Left lung (tissue), 10 donors: ENCODE data around the gene SIDT1. TPM values are rescaled to one million over a fixed set of nuclear protein-coding genes. Genes with fewer than 3 reads are reported as not detected.
A peak's percentile ranks its signal among the peaks of the same experiment; 100 is the strongest.

ENCODE experiments used
- ATAC-seq: fragments of 200-7000 bp; cut with Tn5 transposase; one replicate; pipeline ENCODE4 v1.9.1; 2020; ENCODE audit warnings: moderate library complexity
- DNase-seq, 4 donors: peaks; one replicate each; pipeline ENCODE4 v3.0.0-alpha.2; 2013 to 2020
- H3K27ac ChIP-seq, 2 donors: fragments of 200-600 bp; sonication (generic) in 1 of 2; one replicate each; pipeline versions ENCODE4 v1.5.0 to v1.8.0; 2020 to 2021
- H3K27me3 ChIP-seq, 2 donors: fragments of 200-600 bp; sonication (generic) in 1 of 2; one replicate each; pipeline versions ENCODE4 v1.5.0 to v1.8.0; 2020 to 2021
- H3K36me3 ChIP-seq, 2 donors: fragments of 200-600 bp; sonication (generic) in 1 of 2; one replicate each; pipeline versions ENCODE4 v1.5.0 to v1.8.0; 2020 to 2021
- H3K4me1 ChIP-seq, 2 donors: fragments of 200-600 bp; one replicate each; pipeline ENCODE4 v1.8.0; 2021
- H3K4me3 ChIP-seq, 2 donors: fragments of 200-600 bp; sonication (generic) in 1 of 2; one replicate each; pipeline versions ENCODE4 v1.5.0 to v1.8.0; 2020 to 2021; ENCODE audit warnings: mild to moderate bottlenecking in 1 of 2
- H3K9me3 ChIP-seq, 2 donors: fragments of 200-600 bp; sonication (generic) in 1 of 2; one replicate each; pipeline versions ENCODE4 v1.5.0 to v1.8.0; 2020 to 2021
- CTCF ChIP-seq, 2 donors: fragments of 200-600 bp; sonication (generic) in 1 of 2; IDR thresholded peaks; one replicate each; pipeline versions ENCODE4 v1.5.0 to v1.8.0; 2021; ENCODE audit warnings: antibody characterized with exemption in 2 of 2
- intact Hi-C, 2 donors: fragments of 100-400 bp; cut with DNase I; formaldehyde crosslinking; loops; one replicate each; pipeline versions ENCODE4 v1.11.2 to v1.14.2; 2022
- microRNA-seq, 2 donors: library from miRNA; unstranded; fragments of <30 nt; microRNA quantifications; one replicate each; pipeline ENCODE4, GENCODE V29; 2019
- polyA plus RNA-seq, 6 donors: library from polyadenylated mRNA; unstranded; fragments of 120-200 nt; gene quantifications; one replicate each; pipeline ENCODE4 v1.2.1, GENCODE V29; 2013; ENCODE audit not compliant: insufficient read length in 6 of 6
- total RNA-seq, 2 donors: library from RNA; stranded (reverse); fragmentation: NEBNext Ultra II Directional; extraction: Animal tissue kit (Norgen Biotek cat#: 25700); gene quantifications; one replicate each; pipeline ENCODE4 v1.2.1, GENCODE V29; 2021
- donor health status: DM: no; HTN: yes; CAD: no.
- donor health status: DM: no; HTN: no; CAD: no.

SIDT1 gene
- total and polyA plus RNA-seq, 8 donors, result 1.8 to 4.7 (median 2.7) TPM

- DNase-seq, result no peak
- no peak for ATAC-seq
- H3K36me3 ChIP-seq, result peaks cover 0 to 15% of the 10 kb centered on the region in 2 donors
Observed at GRCh38 chr3:113668015-113668414, 135.7 kb downstream of the SIDT1 start.

GRCh38 chr3:113673593-113673992, 141.2 kb downstream of the SIDT1 start:
- ATAC-seq (no peak), DNase-seq (no peak)
- intact Hi-C loops, result no loop called here
- TF ChIP-seq CTCF (IDR thresholded peaks at IDR 0.05), result no peak
- H3K36me3 ChIP-seq, result peaks cover 0 to 33% of the 10 kb centered on the region in 2 donors
- no peaks in the 10 kb centered on the region for H3K4me1 ChIP-seq
- no peak overlapping the region for H3K4me3 ChIP-seq
- no peaks in the 10 kb centered on the region for H3K9me3 ChIP-seq
- no peaks in the 10 kb centered on the region for H3K27me3 ChIP-seq
- no peak overlapping the region for H3K27ac ChIP-seq

More at GRCh38 chr3:113668015-113668414, 135.7 kb downstream of the SIDT1 start:
- no peak for TF ChIP-seq CTCF (IDR thresholded peaks at IDR 0.05)
- Histone ChIP-seq H3K4me1 (no peaks in the 10 kb centered on the region), H3K27me3 (no peaks in the 10 kb centered on the region), H3K27ac (no peak overlapping the region), H3K9me3 (no peaks in the 10 kb centered on the region), H3K4me3 (no peak overlapping the region)
- intact Hi-C loops, result no loop called here

- peaks cover 0 to 28% of the 10 kb centered on the region in 2 donors for H3K36me3 ChIP-seq
- peak overlapping the region in 1 of 2 donors; percentile 78 for H3K27ac ChIP-seq
- H3K4me1 ChIP-seq, result no peaks in the 10 kb centered on the region
- ATAC-seq (no peak), DNase-seq (no peak)
- H3K27me3 ChIP-seq, result no peaks in the 10 kb centered on the region
- intact Hi-C loops, result no loop called here
- TF ChIP-seq CTCF (IDR thresholded peaks at IDR 0.05), result no peak
- no peaks in the 10 kb centered on the region for H3K9me3 ChIP-seq
- no peak overlapping the region for H3K4me3 ChIP-seq
Observed at GRCh38 chr3:113676261-113676660, 143.9 kb downstream of the SIDT1 start.

- no peak for ATAC-seq
- H3K9me3 ChIP-seq, result no peaks in the 10 kb centered on the region
- intact Hi-C loops, result no loop called here
- H3K36me3 ChIP-seq, result peaks cover 0 to 25% of the 10 kb centered on the region in 2 donors
- no peak for TF ChIP-seq CTCF (IDR thresholded peaks at IDR 0.05)
- no peak overlapping the region for H3K4me3 ChIP-seq
- no peaks in the 10 kb centered on the region for H3K27me3 ChIP-seq
- peak overlapping the region in 1 of 2 donors; percentile 78 for H3K27ac ChIP-seq
- DNase-seq, result no peak
- no peaks in the 10 kb centered on the region for H3K4me1 ChIP-seq
Observed at GRCh38 chr3:113677737-113678136, 145.4 kb downstream of the SIDT1 start.

GRCh38 chr3:113678773-113679172, 146.4 kb downstream of the SIDT1 start:
- Histone ChIP-seq H3K4me3 (no peak overlapping the region), H3K27ac (no peak overlapping the region), H3K27me3 (no peaks in the 10 kb centered on the region), H3K4me1 (no peaks in the 10 kb centered on the region), H3K9me3 (no peaks in the 10 kb centered on the region), H3K36me3 (peaks cover 0 to 22% of the 10 kb centered on the region in 2 donors)
- ATAC-seq (no peak), DNase-seq (no peak)
- intact Hi-C loops, result no loop called here
- no peak for TF ChIP-seq CTCF (IDR thresholded peaks at IDR 0.05)

Small RNA genes within 50 kb of the gene (microRNA-seq; reads per million reads assigned to microRNA genes)
- gene MIR4446, result 1.4 to 1.8 reads per million in 2 donors

Other genes starting within 250 kb of the SIDT1 start
- gene CFAP44, start 91.1 kb upstream of the SIDT1 start, total RNA-seq, result 10 to 100 TPM in 1 of 2 donors, 1 to 10 TPM in 1; 6.1 to 11.4 TPM
- gene CFAP44, start 91.1 kb upstream of the SIDT1 start, polyA plus RNA-seq, result 10 to 100 TPM; 18.2 to 31.4 (median 26.8) TPM
- gene SPICE1, start 17.4 kb upstream of the SIDT1 start, total RNA-seq, result 10 to 100 TPM; 15.9 to 20.7 TPM
- gene SPICE1, start 17.4 kb upstream of the SIDT1 start, polyA plus RNA-seq, result 10 to 100 TPM; 22.7 to 29.5 (median 25.9) TPM
- 10 to 100 TPM; 18.2 to 19.0 TPM for gene USF3, start 164.1 kb downstream of the SIDT1 start, total RNA-seq
- 10 to 100 TPM; 15.4 to 19.6 (median 17.7) TPM for gene USF3, start 164.1 kb downstream of the SIDT1 start, polyA plus RNA-seq
- 100 to 1,000 TPM in 1 of 2 donors, 10 to 100 TPM in 1; 96.9 to 132 TPM for gene NAA50, start 213.7 kb downstream of the SIDT1 start, total RNA-seq
- 100 to 1,000 TPM; 102 to 122 (median 114) TPM for gene NAA50, start 213.7 kb downstream of the SIDT1 start, polyA plus RNA-seq
- gene ATP6V1A, start 214.5 kb downstream of the SIDT1 start, total RNA-seq, result 100 to 1,000 TPM; 111 to 137 TPM
- 10 to 100 TPM; 39.6 to 53.9 (median 49.3) TPM for gene ATP6V1A, start 214.5 kb downstream of the SIDT1 start, polyA plus RNA-seq